PFSK-1 (cell line): ENCODE measurements around the gene ZFYVE21.

ENCODE experiments used
- FOXP2 ChIP-seq: optimal IDR thresholded peaks from 2 replicates; pipeline ENCODE3; 2011; ENCODE audit warnings: borderline replicate concordance, control low read depth, inconsistent platforms; ENCODE audit not compliant: insufficient read depth; ENCODE audit errors: extremely low read length, extremely low read depth
- POLR2AphosphoS5 ChIP-seq: IDR thresholded peaks from 2 replicates; pipeline ENCODE4 v1.6.1; 2012; ENCODE audit warnings: low read depth, mild to moderate bottlenecking, control low read depth, low read length, moderate library complexity
- REST ChIP-seq, 2 experiments: IDR thresholded peaks; 2 replicates each; pipeline versions ENCODE4 v1.6.1 to v1.8.0; 2011 to 2012; ENCODE audit warnings: low read depth in 2 of 2, low read length in 2 of 2, control low read depth in 1 of 2, inconsistent platforms in 1 of 2, mild to moderate bottlenecking in 1 of 2, moderate library complexity in 1 of 2; ENCODE audit not compliant: insufficient read depth in 1 of 2
- SIN3A ChIP-seq: IDR thresholded peaks from 2 replicates; pipeline ENCODE4 v1.6.1; 2012; ENCODE audit warnings: mild to moderate bottlenecking, low read length, moderate library complexity, borderline replicate concordance; ENCODE audit not compliant: insufficient read depth
- TAF1 ChIP-seq: IDR thresholded peaks from 2 replicates; pipeline ENCODE4 v1.6.1; 2012; ENCODE audit warnings: low read length, control low read depth, borderline replicate concordance; ENCODE audit not compliant: insufficient read depth

ZFYVE21 gene

GRCh38 chr14:103700753-103701490 is 14.7 kb upstream of the ZFYVE21 start:
- TF ChIP-seq POLR2AphosphoS5 (no peak), REST (IDR thresholded peaks at IDR 0.05; ENCODE audit: insufficient read depth in 1 of 2, low read depth in 2 of 2, low read length in 2 of 2) (no peak), FOXP2 (no peak), SIN3A (no peak), TAF1 (no peak)

GRCh38 chr14:103702095-103702494 is 13.5 kb upstream of the ZFYVE21 start:
- TF ChIP-seq TAF1: no peak
- TF ChIP-seq REST (IDR thresholded peaks at IDR 0.05; ENCODE audit: insufficient read depth in 1 of 2, low read depth in 2 of 2, low read length in 2 of 2): no peak
- TF ChIP-seq FOXP2: no peak
- TF ChIP-seq POLR2AphosphoS5: no peak
- TF ChIP-seq SIN3A: no peak

- TF ChIP-seq POLR2AphosphoS5 (no peak; the same call in 1 of the 2 replicates), TAF1 (no peak), REST (IDR thresholded peaks at IDR 0.05; ENCODE audit: insufficient read depth in 1 of 2, low read depth in 2 of 2, low read length in 2 of 2) (no peak), SIN3A (no peak), FOXP2 (no peak)
Measured at GRCh38 chr14:103702497-103703432, 12.8 kb upstream of the ZFYVE21 start.

- TF ChIP-seq SIN3A (no peak), TAF1 (no peak), POLR2AphosphoS5 (no peak; the same call in 1 of the 2 replicates), REST (IDR thresholded peaks at IDR 0.05; ENCODE audit: insufficient read depth in 1 of 2, low read depth in 2 of 2, low read length in 2 of 2) (no peak), FOXP2 (no peak)
Measured at GRCh38 chr14:103703433-103704385, 11.9 kb upstream of the ZFYVE21 start.
